Omental fat pad (tissue), 4 donors: Measurements from ENCODE around the gene DSN1. TPM values are rescaled to one million over a fixed set of nuclear protein-coding genes. Genes with fewer than 3 reads are reported as not detected.

Source experiments
- ATAC-seq: fragments of 150-250 bp; one replicate; pipeline ENCODE4 v1.9.1; 2016; ENCODE audit warnings: mild to moderate bottlenecking, moderate library complexity; ENCODE audit not compliant: low FRiP score
- DNase-seq: peaks from one replicate; pipeline ENCODE4 v3.0.0-alpha.2; 2019; ENCODE audit warnings: low spot score
- CTCF ChIP-seq, 3 donors: fragments of 450-650 bp; IDR thresholded peaks; one replicate each; pipeline ENCODE4 v1.5.1; 2016 to 2017; ENCODE audit warnings: antibody characterized with exemption in 3 of 3, mild to moderate bottlenecking in 3 of 3, moderate library complexity in 2 of 3
- total RNA-seq, 4 donors: library from RNA; depleted of rRNA; stranded (reverse); fragments of >200 nt; gene quantifications; one replicate each; pipeline ENCODE4 v1.1.0, GENCODE V29; 2016

Gene DSN1
- total RNA-seq, 4 donors from 2014 or later, result 4.5 to 13.9 (median 5.0) TPM

GRCh38 chr20:36785308-36785707, 11.7 kb upstream of the DSN1 start:
- no peak for TF ChIP-seq CTCF (IDR thresholded peaks at IDR 0.05)
- DNase-seq, result no peak
- no peak for ATAC-seq

GRCh38 chr20:36784900-36785299, 11.3 kb upstream of the DSN1 start:
- DNase-seq (no peak), ATAC-seq (no peak)
- no peak for TF ChIP-seq CTCF (IDR thresholded peaks at IDR 0.05)

- ATAC-seq (no peak), DNase-seq (no peak)
- TF ChIP-seq CTCF (IDR thresholded peaks at IDR 0.05), result no peak
These were observed 10.6 kb upstream of the DSN1 start for GRCh38 chr20:36784116-36784515.

GRCh38 chr20:36779656-36780025, 6.1 kb upstream of the DSN1 start:
- ATAC-seq, result no peak
- TF ChIP-seq CTCF (IDR thresholded peaks at IDR 0.05), result no peak
- no peak for DNase-seq

- DNase-seq, result no peak
- TF ChIP-seq CTCF (IDR thresholded peaks at IDR 0.05), result no peak
- ATAC-seq, result no peak
These were observed 5.5 kb upstream of the DSN1 start for GRCh38 chr20:36778831-36779655.

GRCh38 chr20:36777576-36777975, 4.0 kb upstream of the DSN1 start:
- ATAC-seq (no peak), DNase-seq (no peak)
- no peak for TF ChIP-seq CTCF (IDR thresholded peaks at IDR 0.05)

GRCh38 chr20:36777167-36777566, 3.6 kb upstream of the DSN1 start:
- ATAC-seq (no peak), DNase-seq (no peak)
- TF ChIP-seq CTCF (IDR thresholded peaks at IDR 0.05), result no peak
